H9 (cell line): ENCODE measurements around the gene VAV2. TPM values are rescaled to one million over a fixed set of nuclear protein-coding genes. Genes with fewer than 3 reads are reported as not detected.

Experiments used
- DNase-seq: peaks from one replicate; pipeline ENCODE4 v3.0.0-alpha.2; 2017
- H2AFZ ChIP-seq: one replicate; pipeline ENCODE4 v1.6.1; 2013; ENCODE audit warnings: mild to moderate bottlenecking, low read length, control low read depth, moderate library complexity
- H2AK5ac ChIP-seq: 2 replicates; pipeline ENCODE4 v1.6.1; 2013; ENCODE audit warnings: low read length, control low read depth, mixed read lengths; ENCODE audit not compliant: insufficient read length
- H2BK120ac ChIP-seq: one replicate; pipeline ENCODE4 v1.6.1; 2013; ENCODE audit warnings: low read depth, mild to moderate bottlenecking, low read length, control low read depth, inconsistent platforms; ENCODE audit not compliant: poor library complexity, severe bottlenecking
- H2BK12ac ChIP-seq: 2 replicates; pipeline ENCODE4 v1.6.1; 2013; ENCODE audit warnings: low read length, control low read depth, mixed read lengths, low read depth; ENCODE audit not compliant: insufficient read length
- H2BK15ac ChIP-seq: 2 replicates; pipeline ENCODE4 v1.6.1; 2013; ENCODE audit warnings: low read depth, low read length, control low read depth
- H2BK20ac ChIP-seq: one replicate; pipeline ENCODE4 v1.6.1; 2013; ENCODE audit warnings: low read depth, mild to moderate bottlenecking, low read length, control low read depth, inconsistent platforms; ENCODE audit not compliant: poor library complexity, severe bottlenecking
- H2BK5ac ChIP-seq: 2 replicates; pipeline ENCODE4 v1.6.1; 2013; ENCODE audit warnings: low read length, control low read depth, mixed read lengths; ENCODE audit not compliant: insufficient read length
- H3K14ac ChIP-seq: 2 replicates; pipeline ENCODE4 v1.6.1; 2013; ENCODE audit warnings: low read length, control low read depth; ENCODE audit not compliant: insufficient read depth
- H3K18ac ChIP-seq: 2 replicates; pipeline ENCODE4 v1.6.1; 2013; ENCODE audit warnings: low read depth, mild to moderate bottlenecking, mixed read lengths, low read length, control low read depth; ENCODE audit not compliant: insufficient read length
- H3K23ac ChIP-seq: 2 replicates; pipeline ENCODE4 v1.6.1; 2013; ENCODE audit warnings: low read length, control low read depth, mixed read lengths, low read depth; ENCODE audit not compliant: insufficient read length
- H3K23me2 ChIP-seq: 2 replicates; pipeline ENCODE4 v1.6.1; 2013; ENCODE audit warnings: low read depth, mild to moderate bottlenecking, mixed read lengths, low read length, control low read depth; ENCODE audit not compliant: insufficient read length, poor library complexity, severe bottlenecking
- H3K27ac ChIP-seq: 2 replicates; pipeline ENCODE4 v1.5.1; 2013; ENCODE audit warnings: low read length, control low read depth, mixed read lengths, low read depth; ENCODE audit not compliant: insufficient read length
- H3K27me3 ChIP-seq: 2 replicates; pipeline ENCODE4 v1.6.1; 2013; ENCODE audit warnings: low read length, control low read depth, inconsistent platforms; ENCODE audit not compliant: insufficient read depth
- H3K4ac ChIP-seq: 2 replicates; pipeline ENCODE4 v1.6.1; 2013; ENCODE audit warnings: low read depth, mild to moderate bottlenecking, control low read depth, inconsistent platforms, low read length, moderate library complexity
- H3K4me1 ChIP-seq: 2 replicates; pipeline ENCODE4 v1.6.1; 2013; ENCODE audit warnings: low read length, control low read depth, inconsistent platforms; ENCODE audit not compliant: insufficient read depth
- H3K4me2 ChIP-seq: 2 replicates; pipeline ENCODE4 v1.6.1; 2013; ENCODE audit warnings: low read length, control low read depth, mixed read lengths; ENCODE audit not compliant: insufficient read length, insufficient read depth
- H3K56ac ChIP-seq: 2 replicates; pipeline ENCODE4 v1.6.1; 2013; ENCODE audit warnings: low read depth, mild to moderate bottlenecking, mixed read lengths, low read length, control low read depth; ENCODE audit not compliant: insufficient read length
- H3K79me1 ChIP-seq: 2 replicates; pipeline ENCODE4 v1.6.1; 2013; ENCODE audit warnings: low read depth, mild to moderate bottlenecking, moderate library complexity, low read length, control low read depth, inconsistent platforms; ENCODE audit not compliant: insufficient read depth, poor library complexity, severe bottlenecking
- H3K79me2 ChIP-seq: 2 replicates; pipeline ENCODE4 v1.6.1; 2013; ENCODE audit warnings: low read length, control low read depth, inconsistent platforms; ENCODE audit not compliant: insufficient read depth
- H3K9ac ChIP-seq: 2 replicates; pipeline ENCODE4 v1.6.1; 2013; ENCODE audit warnings: low read length, control low read depth, mixed read lengths; ENCODE audit not compliant: insufficient read length; ENCODE audit errors: extremely low read depth
- H3K9me3 ChIP-seq: one replicate; pipeline ENCODE4 v1.6.1; 2013; ENCODE audit warnings: low read depth, low read length, inconsistent platforms; ENCODE audit not compliant: control insufficient read depth
- H3T11ph ChIP-seq: one replicate; pipeline ENCODE4 v1.6.1; 2013; ENCODE audit warnings: mild to moderate bottlenecking, low read length, control low read depth, inconsistent platforms
- H4K20me1 ChIP-seq: one replicate; pipeline ENCODE4 v1.6.1; 2013; ENCODE audit not compliant: control insufficient read depth, insufficient read length, insufficient read depth
- H4K5ac ChIP-seq: 2 replicates; pipeline ENCODE4 v1.6.1; 2013; ENCODE audit warnings: low read depth, mild to moderate bottlenecking, mixed read lengths, low read length, control low read depth; ENCODE audit not compliant: insufficient read length
- H4K8ac ChIP-seq: replicated peaks from 2 replicates; pipeline ENCODE4 v1.6.1; 2013; ENCODE audit warnings: low read length, control low read depth, mixed read lengths, low read depth; ENCODE audit not compliant: insufficient read length
- H4K91ac ChIP-seq: 2 replicates; pipeline ENCODE4 v1.6.1; 2013; ENCODE audit warnings: low read depth, mild to moderate bottlenecking, moderate library complexity, mixed read lengths, low read length, control low read depth; ENCODE audit not compliant: insufficient read length
- H3K27ac Mint-ChIP-seq, 3 experiments: 2 replicates in 2 of 3; 3 replicates in 1 of 3; pipeline ENCODE4 v1.8.0; 2020 to 2021; ENCODE audit warnings: mixed read lengths in 3 of 3, mild to moderate bottlenecking in 1 of 3, moderate library complexity in 1 of 3
- H3K27me3 Mint-ChIP-seq: 2 replicates; pipeline ENCODE4 v1.8.0; 2021; ENCODE audit warnings: low read depth, mild to moderate bottlenecking, moderate library complexity, mixed read lengths
- H3K36me3 Mint-ChIP-seq, 3 experiments: 2 replicates in 2 of 3; 3 replicates in 1 of 3; pipeline ENCODE4 v1.8.0; 2020 to 2021; ENCODE audit warnings: low read depth in 3 of 3, mixed read lengths in 3 of 3; ENCODE audit not compliant: insufficient read depth in 1 of 3
- H3K4me1 Mint-ChIP-seq, 2 experiments: 2 replicates each; pipeline ENCODE4 v1.8.0; 2020; ENCODE audit warnings: mixed read lengths in 2 of 2
- H3K4me3 Mint-ChIP-seq, 2 experiments: 2 replicates in 1 of 2; 3 replicates in 1 of 2; pipeline ENCODE4 v1.8.0; 2020 to 2021; ENCODE audit warnings: mild to moderate bottlenecking in 2 of 2, mixed read lengths in 2 of 2, moderate library complexity in 1 of 2
- H3K9me3 Mint-ChIP-seq, 2 experiments: 2 replicates in 1 of 2; 3 replicates in 1 of 2; pipeline ENCODE4 v1.8.0; 2020; ENCODE audit warnings: mild to moderate bottlenecking in 2 of 2, mixed read lengths in 2 of 2, moderate library complexity in 1 of 2
- WGBS: extraction: QIAGEN DNeasy Blood & Tissue Kit; methylation state at CpG from one replicate; pipeline ENCODE4 v1.1.7; 2013; ENCODE audit warnings: missing lambda C conversion rate, low lambda C conversion rate, mixed read lengths; ENCODE audit not compliant: insufficient read length; ENCODE audit errors: extremely low coverage; 5-methylcytosine and 5-hydroxymethylcytosine counted together
- total RNA-seq: library from RNA; stranded (reverse); gene quantifications from 2 replicates; pipeline ENCODE4 v1.2.1, GENCODE V29; 2021
- TF ChIP-seq, protein P1 (sequence below): fragments of 200-600 bp; sonication (generic); conservative IDR thresholded peaks from 3 replicates; pipeline ENCODE4 v1.8.0; 2021; ENCODE audit warnings: antibody characterized with exemption, mild to moderate bottlenecking

Gene VAV2
- total RNA-seq, 1 experiment from 2014 or later, result 58.7 TPM

DNA sequence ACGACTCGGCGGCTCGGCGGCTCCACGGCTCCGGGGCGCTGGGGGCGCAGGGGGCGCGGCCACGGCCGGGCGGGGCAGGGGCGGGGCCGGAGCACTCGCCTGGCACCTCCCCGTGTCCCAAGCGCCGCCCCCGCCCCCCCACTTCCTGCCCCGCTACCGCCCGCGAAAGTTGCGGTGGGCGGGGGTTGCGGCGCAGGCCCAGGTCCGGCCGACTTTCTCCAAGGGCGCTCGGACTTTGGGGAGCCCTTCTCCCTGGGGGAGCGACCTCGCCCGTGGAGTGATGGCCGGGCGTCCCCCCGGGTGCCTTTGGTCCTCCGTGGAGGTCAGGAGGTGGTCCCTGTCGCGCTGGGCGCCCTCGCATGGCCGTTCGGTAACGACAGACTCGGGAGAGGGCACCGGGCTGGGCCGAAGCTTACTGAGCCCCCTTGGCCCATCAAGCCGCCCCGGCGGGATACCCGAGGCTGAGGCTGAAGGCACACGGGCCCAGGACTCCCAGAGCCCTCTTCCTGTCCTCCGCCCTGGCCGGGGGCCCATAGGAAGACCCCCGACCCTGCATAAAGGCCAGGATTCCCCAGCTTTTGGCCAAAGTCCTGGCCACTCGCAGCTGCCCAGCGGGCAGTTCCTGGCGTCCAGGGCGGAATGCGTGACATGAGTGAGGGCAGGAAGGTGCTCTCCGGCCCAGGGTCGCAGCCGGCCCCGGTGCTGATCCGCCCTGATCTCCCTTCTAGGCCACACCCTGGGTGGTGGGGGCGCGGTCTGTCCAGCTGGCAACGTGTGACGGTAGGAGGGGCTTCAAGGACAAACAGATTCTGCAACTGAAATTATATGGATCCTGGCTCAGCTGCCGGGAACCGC, 883 bp upstream of the VAV2 start:
- Histone ChIP-seq H3T11ph (no peak overlapping the region), H2AFZ (no peak overlapping the region), H2BK5ac (no peak overlapping the region), H3K4me2 (peak overlapping the region; percentile 46), H2BK20ac (no peak overlapping the region), H3K23ac (no peak overlapping the region), H3K14ac (peak overlapping the region; percentile 62; the same call in 1 of the 2 replicates), H3K4me1 (no peaks in the 10 kb centered on the region), H4K8ac (no peak overlapping the region), H3K23me2 (peaks cover 15% of the 10 kb centered on the region), H3K27me3 (no peaks in the 10 kb centered on the region), H4K91ac (no peak overlapping the region), H3K18ac (no peak overlapping the region), H3K9ac (peak overlapping the region; percentile 6), H2AK5ac (no peak overlapping the region), H2BK12ac (no peak overlapping the region), H3K27ac (no peak overlapping the region), H3K79me1 (peaks cover 4% of the 10 kb centered on the region), H3K79me2 (peaks cover 14% of the 10 kb centered on the region; the same call in 1 of the 2 replicates), H4K20me1 (no peaks in the 10 kb centered on the region), H2BK120ac (no peak overlapping the region), H3K4ac (no peak overlapping the region), H4K5ac (no peak overlapping the region), H3K9me3 (no peaks in the 10 kb centered on the region), H3K56ac (no peak overlapping the region), H2BK15ac (no peak overlapping the region)
- Mint-ChIP-seq H3K27me3 (peaks cover 5% of the 10 kb centered on the region), H3K36me3 (no peaks in the 10 kb centered on the region), H3K4me3 (peak overlapping the region; percentile 63 to 80), H3K9me3 (no peaks in the 10 kb centered on the region), H3K27ac (no peak overlapping the region; a peak in 1 of 7 replicates), H3K4me1 (peaks cover 20 to 31% of the 10 kb centered on the region in 2 experiments)
- TF ChIP-seq, protein P1, sequence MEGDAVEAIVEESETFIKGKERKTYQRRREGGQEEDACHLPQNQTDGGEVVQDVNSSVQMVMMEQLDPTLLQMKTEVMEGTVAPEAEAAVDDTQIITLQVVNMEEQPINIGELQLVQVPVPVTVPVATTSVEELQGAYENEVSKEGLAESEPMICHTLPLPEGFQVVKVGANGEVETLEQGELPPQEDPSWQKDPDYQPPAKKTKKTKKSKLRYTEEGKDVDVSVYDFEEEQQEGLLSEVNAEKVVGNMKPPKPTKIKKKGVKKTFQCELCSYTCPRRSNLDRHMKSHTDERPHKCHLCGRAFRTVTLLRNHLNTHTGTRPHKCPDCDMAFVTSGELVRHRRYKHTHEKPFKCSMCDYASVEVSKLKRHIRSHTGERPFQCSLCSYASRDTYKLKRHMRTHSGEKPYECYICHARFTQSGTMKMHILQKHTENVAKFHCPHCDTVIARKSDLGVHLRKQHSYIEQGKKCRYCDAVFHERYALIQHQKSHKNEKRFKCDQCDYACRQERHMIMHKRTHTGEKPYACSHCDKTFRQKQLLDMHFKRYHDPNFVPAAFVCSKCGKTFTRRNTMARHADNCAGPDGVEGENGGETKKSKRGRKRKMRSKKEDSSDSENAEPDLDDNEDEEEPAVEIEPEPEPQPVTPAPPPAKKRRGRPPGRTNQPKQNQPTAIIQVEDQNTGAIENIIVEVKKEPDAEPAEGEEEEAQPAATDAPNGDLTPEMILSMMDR, result peak; percentile 45; the same call in 1 of the 3 replicates
- peak; percentile 78 for DNase-seq
- WGBS, result no CpG with 5 or more reads among the region's 74 CpGs
